NCI-H146 (cell line): ENCODE results near the gene TARS3.
"Not testable (repeated sequence)": the region's sequence is repeated elsewhere in the genome, so short reads cannot be mapped to it uniquely, and the experiment has no call there.

Experiments
- DNase-seq: peaks from one replicate; lab custom pipeline; 2025; lab: John Stamatoyannopoulos, UW

The TARS3 gene

DNA sequence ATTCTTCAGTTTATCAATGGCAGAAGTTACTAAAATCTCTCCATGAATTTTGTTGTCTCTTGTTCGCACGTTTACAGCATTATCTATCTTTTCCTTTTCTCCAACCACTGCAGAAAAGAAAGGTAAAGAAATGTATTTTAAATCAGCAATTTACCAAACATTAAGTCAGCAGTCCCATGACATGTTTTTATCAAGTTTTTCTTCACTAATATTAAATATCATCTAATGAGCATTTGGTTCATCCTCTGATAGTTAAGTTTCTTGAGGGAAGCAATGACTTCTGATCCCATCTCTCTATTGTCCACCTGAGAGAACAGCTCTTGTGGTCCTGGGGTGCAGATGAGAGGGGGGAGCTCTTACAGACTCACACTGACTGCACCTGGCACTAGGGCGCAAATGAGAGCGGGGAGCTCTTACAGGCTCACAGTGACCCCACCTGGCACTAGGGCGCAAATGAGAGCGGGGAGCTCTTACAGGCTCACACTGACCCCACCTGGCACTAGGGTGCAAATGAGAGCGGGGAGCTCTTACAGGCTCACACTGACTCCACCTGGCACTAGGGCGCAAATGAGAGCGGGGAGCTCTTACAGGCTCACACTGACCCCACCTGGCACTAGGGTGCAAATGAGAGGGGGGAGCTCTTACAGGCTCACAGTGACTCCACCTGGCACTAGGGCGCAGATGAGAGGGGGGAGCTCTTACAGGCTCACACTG lies 69.5 kb downstream of the TARS3 start:
- not testable (repeated sequence) for DNase-seq

DNA sequence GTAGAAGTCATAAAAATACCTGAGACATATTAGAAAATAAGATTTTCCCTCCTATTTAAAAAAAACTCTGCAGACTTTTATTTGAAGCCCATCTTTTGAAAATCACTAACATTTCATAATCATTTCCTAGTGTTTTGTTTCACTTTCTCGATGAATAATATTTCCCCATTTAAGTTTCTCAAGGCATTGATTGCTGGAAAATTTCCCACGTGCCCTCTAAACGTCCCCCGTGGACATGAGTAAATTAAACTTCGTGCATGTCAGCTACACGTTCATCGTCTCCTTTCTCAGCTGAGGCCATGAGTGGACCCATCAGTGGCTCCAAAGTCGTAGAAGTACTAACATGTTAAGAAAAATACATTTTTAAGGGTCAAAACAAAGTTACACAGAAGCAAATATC lies 70.1 kb downstream of the TARS3 start:
- no peak for DNase-seq

DNA sequence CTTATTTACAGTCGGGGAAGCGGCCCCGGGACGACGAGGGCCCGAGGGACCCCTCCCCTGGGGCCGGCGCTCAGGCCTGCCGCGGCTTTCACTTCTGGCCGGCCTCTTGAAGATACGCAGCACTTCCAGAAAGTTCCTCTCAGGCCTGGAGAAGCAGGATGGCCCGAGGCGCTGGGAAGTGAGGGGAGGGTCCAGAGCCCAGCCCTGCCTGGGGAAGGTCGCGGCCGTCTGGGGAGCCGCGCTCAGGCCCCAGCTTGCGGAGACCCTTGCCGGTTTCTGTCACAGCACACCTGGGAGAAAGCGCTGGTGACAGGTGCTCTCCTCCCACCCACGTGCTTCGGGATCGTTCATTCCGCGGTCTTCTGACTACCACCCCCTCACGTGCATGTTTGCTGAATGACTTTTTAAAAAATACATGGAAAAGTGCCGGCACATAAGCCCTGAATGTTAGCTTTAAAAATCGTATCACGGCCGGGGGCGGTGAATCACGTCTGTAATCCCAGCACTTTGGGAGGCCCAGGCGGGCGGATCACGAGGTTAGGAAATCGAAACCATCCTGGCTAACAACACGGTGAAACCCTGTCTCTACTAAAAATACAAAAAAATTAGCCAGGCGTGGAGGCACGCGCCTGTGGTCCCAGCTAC lies 71.4 kb downstream of the TARS3 start:
- peak; percentile 56 for DNase-seq

DNA sequence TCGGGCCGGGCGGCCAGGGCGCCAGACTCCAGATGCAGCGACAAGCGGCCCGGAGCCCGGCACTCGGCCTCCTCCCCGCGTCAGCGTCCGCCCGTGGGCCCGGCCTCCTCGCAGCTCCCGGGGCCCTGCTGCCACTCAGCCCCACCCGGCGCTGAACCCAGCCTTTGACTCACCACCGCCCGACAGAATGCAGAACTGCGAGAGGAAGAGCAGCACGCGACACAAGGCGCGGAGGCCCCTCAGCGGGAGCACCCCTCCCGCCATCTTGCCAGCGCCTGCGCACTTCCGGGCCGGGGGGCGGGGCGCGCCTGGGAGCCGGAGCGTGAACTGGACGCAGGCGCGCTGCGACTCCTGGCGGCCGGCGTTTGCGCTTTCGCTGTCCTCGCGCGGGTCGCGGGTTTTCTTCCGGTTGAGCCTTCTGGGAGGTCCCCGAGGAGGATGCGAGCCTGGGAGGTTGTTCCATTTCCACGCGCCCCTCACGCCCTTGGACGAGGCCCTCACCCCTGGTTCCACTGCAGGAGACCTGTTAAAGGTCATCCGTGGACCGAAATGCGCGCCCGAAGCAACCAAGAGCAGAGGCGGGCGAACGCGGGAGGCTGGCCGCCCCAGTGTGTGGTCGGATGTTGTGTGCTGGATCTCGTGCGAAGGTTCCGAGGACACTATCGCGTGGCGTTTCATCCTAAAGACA lies 72.0 kb downstream of the TARS3 start, which contains the start of gene TM2D3:
TSS of gene TM2D3 (minus strand) at position 284 of the 688 bp plus-strand sequence. CDS start at position 264, 20 bp downstream.
- DNase-seq, result peak; percentile 93

DNA sequence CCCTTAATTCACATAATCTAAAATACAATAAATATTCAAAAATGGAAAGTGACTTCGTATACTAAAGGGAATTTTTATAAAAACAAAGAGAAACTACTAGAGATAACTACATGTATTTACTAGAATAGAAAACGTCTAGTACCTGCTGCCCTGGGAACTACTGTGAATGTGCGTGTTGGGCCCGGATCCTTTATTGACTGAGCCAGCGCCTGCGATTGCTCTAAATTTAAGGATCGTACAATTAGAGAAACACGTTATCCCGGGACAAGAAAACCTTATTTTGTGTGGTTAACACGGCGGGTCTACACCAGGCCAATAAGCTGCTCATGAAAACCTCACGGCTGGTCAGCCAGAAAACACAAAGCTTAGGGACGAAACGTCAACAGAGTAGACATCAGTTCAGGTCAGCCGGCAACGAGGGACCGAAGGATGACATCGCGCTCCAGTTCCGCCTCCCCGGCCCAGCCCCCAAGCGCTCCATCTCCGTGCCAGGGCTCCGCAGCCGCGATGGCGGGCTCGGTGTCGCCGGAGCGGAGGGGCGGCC lies 72.6 kb downstream of the TARS3 start:
- peak; percentile 77 for DNase-seq

DNA sequence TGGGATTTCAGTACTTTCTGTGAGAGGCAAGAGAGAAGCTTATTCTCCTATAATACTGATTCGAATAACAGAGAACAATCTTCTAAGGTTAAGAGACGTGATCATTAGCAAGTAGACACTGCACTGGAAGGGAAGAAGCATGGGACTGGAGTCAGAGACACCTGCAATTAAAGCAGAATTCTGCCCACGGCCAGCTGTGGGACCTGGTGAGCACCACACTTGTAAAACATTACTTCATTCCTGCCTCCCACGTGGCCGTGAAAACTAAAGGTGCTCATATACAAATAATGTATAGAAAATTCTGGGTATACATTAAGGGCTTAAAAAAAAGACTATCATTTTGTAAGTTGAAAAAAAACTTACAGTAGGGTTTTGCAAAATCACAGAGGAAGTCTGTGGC lies 74.1 kb downstream of the TARS3 start:
- DNase-seq, result no peak

DNA sequence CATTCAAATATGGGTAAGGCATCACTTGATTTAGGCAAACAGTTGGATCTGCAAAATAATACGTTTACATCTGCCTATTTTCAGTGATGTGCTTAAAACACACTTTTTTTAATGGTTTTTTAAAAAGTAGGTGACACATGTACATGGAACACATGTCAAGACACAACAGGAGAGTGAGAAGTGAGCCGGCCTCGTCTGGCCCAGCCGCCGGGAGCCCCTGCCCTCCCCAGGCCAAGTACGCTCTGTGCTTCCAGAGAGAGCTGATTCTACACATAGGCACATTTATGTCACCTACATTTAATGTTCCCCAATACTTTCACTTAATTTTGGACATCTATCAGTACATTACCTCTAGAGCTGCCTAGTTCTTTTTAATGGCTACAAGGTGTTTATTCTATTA lies 75.9 kb downstream of the TARS3 start:
- DNase-seq, result no peak

DNA sequence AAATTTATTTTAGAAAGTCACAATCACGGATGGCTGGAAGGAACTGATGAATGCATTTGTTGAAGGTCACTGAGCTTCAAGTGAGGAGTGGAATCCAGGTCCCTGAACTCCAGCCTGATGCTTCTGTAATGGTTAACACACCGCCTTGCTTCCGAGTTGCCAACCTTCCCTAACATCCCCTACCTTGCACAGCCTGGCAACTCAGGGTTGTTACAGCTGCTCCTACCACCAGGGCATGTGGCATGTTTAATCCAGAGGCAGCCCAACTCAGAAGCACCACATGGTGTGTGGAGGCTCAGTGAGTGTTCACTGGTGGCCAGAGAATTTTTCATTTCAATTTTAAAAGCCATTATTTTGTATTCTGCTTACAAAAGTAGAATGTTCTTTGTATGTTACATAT lies 77.0 kb downstream of the TARS3 start:
- DNase-seq, result no peak

DNA sequence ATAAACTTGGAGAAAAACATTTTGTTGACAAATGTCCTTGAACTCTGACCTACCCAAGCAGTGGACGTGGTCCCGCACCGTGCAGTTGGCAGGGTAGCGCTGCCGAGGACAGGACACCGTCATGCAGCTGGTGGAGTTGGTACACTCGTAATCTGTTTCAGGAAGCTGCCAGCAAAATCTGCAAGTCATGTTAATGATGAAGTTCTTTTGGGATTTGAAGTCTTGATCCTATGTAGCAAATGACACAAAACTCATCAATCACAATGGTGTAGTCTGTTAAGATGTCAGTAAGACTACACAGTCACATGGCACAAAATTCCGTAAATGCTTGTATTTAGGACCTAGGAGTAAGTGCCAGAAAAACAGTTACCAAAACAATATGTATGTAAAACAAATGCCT lies 77.6 kb downstream of the TARS3 start:
- no peak for DNase-seq

DNA sequence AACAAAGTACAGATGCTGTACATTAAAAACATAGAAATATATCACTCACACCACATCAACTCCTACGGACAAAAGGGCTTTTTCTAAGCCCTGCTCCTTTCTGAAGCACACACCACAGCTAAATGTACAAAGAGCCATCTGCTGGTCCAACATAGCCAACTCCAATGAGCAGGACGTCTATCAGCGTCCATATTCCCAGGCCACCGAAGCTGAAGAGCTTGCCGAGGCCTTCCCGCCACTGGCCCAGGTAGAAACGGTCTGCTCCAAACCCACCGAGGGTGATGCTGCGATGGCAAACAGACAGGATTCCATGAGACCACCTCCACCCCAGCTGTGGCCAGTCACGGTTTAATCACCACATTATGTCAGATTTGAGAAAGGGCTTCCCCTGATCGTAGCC lies 81.9 kb downstream of the TARS3 start:
- no peak for DNase-seq

DNA sequence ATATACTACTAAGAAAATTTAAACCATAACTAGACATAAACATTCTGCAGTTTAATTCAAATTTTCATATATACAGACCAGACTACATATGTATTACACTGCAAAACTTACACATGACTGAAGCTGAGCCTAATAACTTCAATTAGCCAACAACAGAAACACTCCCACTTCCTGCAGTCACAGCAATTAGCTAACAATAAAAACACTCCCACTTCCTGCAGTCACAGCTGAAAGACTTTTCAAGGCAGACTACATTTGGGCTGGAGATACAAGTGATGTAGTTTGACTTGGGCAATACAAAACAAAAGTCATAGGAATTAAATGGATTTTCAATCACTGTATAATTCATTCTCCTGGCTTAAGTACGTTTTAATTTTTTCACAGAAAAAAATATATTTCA lies 82.4 kb downstream of the TARS3 start:
- peak; percentile 31 for DNase-seq

DNA sequence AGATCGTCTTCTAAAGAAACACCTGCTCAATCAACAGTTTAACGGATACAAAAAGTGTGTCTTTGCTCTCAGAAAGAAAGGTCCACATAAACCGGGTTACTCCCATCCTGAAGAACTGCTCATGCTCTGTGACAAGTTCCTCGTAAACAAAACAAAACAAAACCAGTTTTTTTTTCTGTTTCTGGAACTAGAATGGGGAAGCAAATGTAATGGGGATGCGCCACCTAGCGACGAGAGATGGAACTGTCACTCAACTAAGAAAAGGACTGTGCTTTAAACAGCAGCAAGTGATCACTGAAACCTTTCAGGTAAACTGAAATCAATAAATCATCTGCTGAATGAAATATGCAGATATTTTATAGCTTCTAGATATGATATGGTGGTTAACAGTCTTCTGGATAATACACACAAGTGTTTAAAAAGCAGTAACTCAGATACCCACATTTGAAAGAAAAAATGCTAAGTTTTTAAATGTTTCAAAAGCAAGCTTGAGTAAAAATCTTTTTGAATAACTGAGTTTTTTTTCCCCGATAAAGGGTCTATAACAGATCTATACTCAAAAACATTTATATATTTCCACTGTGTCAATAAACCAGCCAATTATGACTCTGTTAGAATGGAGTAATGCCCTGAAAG lies 83.0 kb downstream of the TARS3 start:
- DNase-seq, result peak; percentile 48

DNA sequence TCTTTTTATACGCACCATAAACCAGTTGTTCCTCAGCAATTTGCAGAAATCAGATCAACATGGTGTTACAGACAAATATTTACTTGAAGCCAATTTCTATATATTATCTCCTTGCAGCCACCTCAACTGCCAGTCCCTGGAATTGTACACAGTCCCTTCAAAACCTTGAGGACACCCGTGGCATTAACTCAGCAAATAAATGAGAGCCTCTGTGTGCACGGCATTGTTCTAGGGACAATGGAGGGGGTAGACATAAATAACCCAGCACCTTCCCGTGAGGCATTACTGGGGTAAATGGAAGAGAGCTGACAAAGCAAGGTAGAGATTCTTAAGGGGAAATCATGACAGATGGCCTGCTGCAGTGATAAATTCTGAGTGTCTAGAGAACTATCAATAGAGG lies 84.6 kb downstream of the TARS3 start:
- DNase-seq, result peak; percentile 32

DNA sequence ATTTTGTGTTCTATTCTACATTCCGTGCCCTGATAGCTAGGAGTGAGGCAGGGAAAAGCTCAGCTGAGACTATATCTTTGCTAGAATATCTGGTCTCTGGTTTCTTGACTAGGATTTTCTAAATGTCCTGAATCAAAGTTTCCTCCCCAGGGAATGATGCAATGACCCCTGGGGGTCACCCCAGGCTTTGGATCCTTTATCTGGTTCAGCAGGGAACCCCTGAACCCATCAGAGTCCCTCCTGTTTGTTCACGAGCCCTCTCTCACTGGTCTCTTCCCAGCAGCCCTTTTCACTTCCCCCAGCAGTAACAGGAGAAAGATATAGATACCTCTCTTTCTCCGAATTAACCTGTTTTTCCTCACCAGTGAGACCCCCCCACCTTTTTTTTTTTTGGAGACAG lies 86.4 kb downstream of the TARS3 start:
- no peak for DNase-seq

DNA sequence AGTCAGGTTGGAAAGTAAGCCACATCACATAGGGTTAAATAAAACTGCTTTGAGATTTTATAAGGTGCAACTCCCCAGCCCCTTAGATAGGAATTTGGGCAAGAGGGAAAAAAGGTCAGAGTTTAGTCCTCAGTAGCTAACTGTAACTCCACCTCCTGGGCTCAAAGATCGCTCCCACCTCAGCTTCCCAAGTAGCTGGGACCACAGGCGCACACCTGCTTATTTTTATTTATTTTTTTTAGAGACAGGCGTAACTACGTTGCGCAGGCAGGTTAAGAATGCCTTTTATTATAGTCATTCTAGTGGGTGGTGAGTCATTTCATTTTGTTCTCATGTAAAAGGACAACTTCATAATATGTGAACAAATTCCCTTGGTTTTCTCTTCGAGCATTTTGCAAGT lies 86.8 kb downstream of the TARS3 start:
- no peak for DNase-seq

DNA sequence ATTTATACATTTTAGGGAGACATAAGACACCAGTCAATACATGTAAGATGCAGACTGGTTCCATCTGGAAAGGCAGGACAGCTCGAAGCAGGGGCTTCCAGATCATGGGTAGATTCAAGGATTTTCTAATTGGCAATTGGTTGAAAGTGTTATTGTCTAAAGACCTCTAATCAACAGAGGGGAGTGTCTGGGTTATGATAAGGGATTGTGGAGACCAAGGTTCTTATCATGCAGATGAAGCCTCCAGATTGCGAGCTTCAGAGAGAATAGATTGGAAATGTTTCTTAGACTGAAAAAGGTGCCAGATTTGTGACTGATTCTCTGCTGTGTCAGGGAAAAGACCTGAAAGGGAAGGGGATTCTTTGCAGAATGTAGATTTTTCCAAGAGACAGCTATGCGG lies 87.2 kb downstream of the TARS3 start:
- DNase-seq, result no peak

DNA sequence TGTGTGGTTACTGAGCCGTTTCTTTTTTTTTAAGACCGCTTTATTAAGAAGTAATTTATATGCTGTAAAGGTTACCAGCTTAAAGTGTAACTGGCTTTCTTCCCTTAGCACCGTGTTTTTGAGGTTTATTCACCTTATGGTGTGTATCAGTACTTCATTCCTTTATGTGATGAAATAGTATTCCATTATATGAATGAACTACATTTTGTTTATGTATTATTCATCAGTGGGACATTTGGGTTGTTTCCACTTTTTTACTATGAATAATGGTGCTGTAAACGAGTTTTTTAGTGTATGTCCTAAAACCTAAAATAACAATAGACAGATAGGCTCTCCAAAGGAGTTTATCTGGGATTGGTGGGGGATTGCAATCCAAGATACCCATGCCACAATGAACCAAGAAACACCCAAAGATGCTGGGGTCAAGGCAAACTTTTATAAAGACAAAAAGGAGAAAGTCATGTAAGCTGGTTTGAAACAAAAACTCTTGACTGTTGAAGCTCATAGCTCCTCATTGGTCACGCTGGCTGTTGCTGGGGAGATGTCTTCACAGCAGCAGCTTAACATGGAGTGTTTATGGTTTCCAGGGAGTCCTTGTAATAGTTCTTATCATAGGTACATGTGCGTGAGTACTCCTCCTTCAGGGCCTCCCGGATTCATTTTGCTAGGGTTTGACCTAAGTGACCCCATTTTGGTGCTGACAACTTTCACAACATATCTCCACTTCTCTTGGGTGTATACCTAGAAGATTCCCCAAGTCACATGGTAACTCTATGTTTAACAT lies 88.1 kb downstream of the TARS3 start:
- no peak for DNase-seq

DNA sequence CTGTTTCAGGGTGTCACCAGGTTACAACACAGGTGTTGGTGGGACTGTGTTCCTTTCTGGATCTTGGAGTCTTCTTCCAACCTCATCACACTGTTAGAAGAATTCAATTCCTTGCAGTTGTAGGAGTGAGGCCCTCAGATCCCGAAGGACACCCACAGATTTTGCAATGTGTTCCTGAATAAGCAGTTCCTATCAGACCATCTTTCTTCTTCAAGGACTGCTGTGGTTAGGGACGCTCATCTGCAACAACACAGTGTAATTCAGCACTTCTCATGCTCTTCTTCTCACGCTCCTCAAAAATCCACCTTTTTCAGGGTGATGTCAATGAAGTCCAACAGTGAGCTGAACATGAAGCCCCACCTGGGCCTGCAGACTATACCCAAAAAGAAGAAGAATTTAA lies 90.9 kb downstream of the TARS3 start:
- DNase-seq, result no peak

DNA sequence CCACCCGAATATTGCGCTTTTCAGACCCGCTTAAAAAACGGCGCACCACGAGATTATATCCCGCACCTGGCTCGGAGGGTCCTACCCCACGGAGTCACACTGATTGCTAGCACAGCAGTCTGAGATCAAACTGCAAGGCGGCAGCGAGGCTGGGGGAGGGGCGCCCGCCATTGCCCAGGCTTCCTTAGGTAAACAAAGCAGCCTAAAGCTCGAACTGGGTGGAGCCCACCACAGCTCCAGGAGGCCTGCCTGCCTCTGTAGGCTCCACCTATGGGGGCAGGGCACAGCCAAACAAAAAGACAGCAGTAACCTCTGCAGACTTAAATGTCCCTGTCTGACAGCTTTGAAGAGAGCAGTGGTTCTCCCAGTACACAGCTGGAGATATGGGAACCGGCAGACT lies 97.5 kb downstream of the TARS3 start:
- not testable (repeated sequence) for DNase-seq

DNA sequence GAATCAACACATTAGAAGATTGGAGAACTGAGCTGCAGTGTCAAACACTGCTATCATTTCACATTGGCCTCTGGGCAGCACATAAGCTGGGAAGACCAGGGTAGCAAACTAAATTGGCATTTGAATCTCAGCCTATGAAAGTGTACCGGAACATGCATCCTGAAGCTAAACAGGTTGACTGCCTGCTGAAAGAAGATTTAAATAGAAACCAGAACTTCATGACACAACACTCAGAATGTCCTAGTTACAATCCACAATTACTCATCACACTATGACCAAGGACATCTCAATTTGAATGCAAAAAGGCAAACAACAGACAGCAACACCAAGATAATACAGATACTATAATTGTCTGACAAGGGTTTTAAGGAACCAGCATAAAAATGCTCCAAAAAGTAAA lies 98.3 kb downstream of the TARS3 start:
- DNase-seq, result no peak

DNA sequence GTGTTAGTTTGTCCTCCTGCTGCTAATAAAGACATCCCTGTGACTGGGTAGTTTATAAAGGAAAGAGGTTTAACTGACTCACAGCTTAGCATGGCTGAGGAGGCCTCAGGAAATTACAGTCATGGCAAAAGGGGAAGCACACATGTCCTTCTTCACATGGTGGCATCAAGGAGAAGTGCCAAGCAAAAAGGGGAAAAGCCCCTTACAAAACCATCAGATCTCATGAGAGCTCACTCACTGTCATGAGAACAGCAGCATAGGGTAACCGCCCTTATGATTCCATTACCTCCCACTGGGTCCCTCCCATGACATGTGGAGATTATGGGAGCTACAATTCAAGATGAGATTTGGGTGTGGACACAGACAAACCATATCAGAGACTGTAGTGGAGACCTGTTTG lies 99.1 kb downstream of the TARS3 start:
- DNase-seq, result no peak
